HEK293T (cell line): ENCODE results near the gene NOP56.

Experiments
- ARNT ChIP-seq: fragments of 450-650 bp; IDR thresholded peaks from 2 replicates; pipeline ENCODE4 v1.6.1; 2017; ENCODE audit warnings: mild to moderate bottlenecking
- BHLHE40 ChIP-seq: fragments of 450-650 bp; IDR thresholded peaks from 2 replicates; pipeline ENCODE4 v1.6.1; 2016; ENCODE audit warnings: mild to moderate bottlenecking, moderate library complexity, borderline replicate concordance
- ELF4 ChIP-seq: fragments of 450-650 bp; IDR thresholded peaks from 2 replicates; pipeline ENCODE4 v1.6.1; 2017; ENCODE audit warnings: antibody characterized with exemption
- FOXA1 ChIP-seq: fragments of 450-650 bp; IDR thresholded peaks from 2 replicates; pipeline ENCODE4 v1.6.1; 2016; ENCODE audit warnings: mild to moderate bottlenecking
- FOXK2 ChIP-seq: fragments of 450-650 bp; IDR thresholded peaks from 2 replicates; pipeline ENCODE4 v1.6.1; 2016; ENCODE audit warnings: mild to moderate bottlenecking
- FOXM1 ChIP-seq: fragments of 450-650 bp; IDR thresholded peaks from 2 replicates; pipeline ENCODE4 v1.6.1; 2017; ENCODE audit warnings: mild to moderate bottlenecking, borderline replicate concordance
- HDGF ChIP-seq: fragments of 450-650 bp; IDR thresholded peaks from 2 replicates; pipeline ENCODE4 v1.6.1; 2017; ENCODE audit warnings: antibody characterized with exemption, borderline replicate concordance
- L3MBTL2 ChIP-seq: fragments of 450-650 bp; conservative IDR thresholded peaks from 2 replicates; pipeline ENCODE4 v1.6.1; 2016; ENCODE audit warnings: mild to moderate bottlenecking
- NFRKB ChIP-seq: fragments of 450-650 bp; IDR thresholded peaks from 2 replicates; pipeline ENCODE4 v1.6.1; 2016; ENCODE audit warnings: mild to moderate bottlenecking, moderate library complexity
- PKNOX1 ChIP-seq: fragments of 450-650 bp; IDR thresholded peaks from 2 replicates; pipeline ENCODE4 v1.6.1; 2016
- SP1 ChIP-seq: fragments of 450-650 bp; IDR thresholded peaks from 2 replicates; pipeline ENCODE4 v1.6.1; 2017
- SUZ12 ChIP-seq: fragments of 450-650 bp; IDR thresholded peaks from 2 replicates; pipeline ENCODE4 v1.6.1; 2016; ENCODE audit warnings: mild to moderate bottlenecking
- TARDBP ChIP-seq: fragments of 450-650 bp; IDR thresholded peaks from 2 replicates; pipeline ENCODE4 v1.6.1; 2016
- ZNF384 ChIP-seq: fragments of 450-650 bp; IDR thresholded peaks from 2 replicates; pipeline ENCODE4 v1.6.1; 2016

GRCh38 chr20:2655331-2656116, 3.1 kb downstream of the NOP56 start:
- no peak for TF ChIP-seq BHLHE40
- TF ChIP-seq ELF4: no peak
- no peak for TF ChIP-seq SP1
- no peak for TF ChIP-seq SUZ12
- no peak for TF ChIP-seq HDGF
- TF ChIP-seq ZNF384: no peak
- no peak for TF ChIP-seq ARNT
- no peak for TF ChIP-seq PKNOX1
- no peak for TF ChIP-seq FOXK2
- TF ChIP-seq FOXM1: no peak
- no peak for TF ChIP-seq TARDBP
- TF ChIP-seq FOXA1: no peak
- no peak for TF ChIP-seq L3MBTL2
- TF ChIP-seq NFRKB: no peak
